ENCODE data around the gene ETV5. TPM values are rescaled to one million over a fixed set of nuclear protein-coding genes. Genes with fewer than 3 reads are reported as not detected.

The ETV5 gene
- total RNA-seq, 4 donors from 2014 or later: 9.8 to 18.3 (median 12.2) TPM

- H3K36me3 ChIP-seq: peaks cover 0 to 73% (median 0%) of the 10 kb centered on the region in 3 donors
- H3K4me1 ChIP-seq: no peaks in the 10 kb centered on the region
- H3K27me3 ChIP-seq: no peaks in the 10 kb centered on the region
- no peak for DNase-seq (ENCODE audit: low spot score in 2 of 2)
- H3K4me3 ChIP-seq: no peak overlapping the region
- no peak overlapping the region for H3K27ac ChIP-seq
- H3K9me3 ChIP-seq: no peaks in the 10 kb centered on the region
- TF ChIP-seq EP300 (IDR thresholded peaks at IDR 0.05): no peak
- no peak for TF ChIP-seq CTCF (IDR thresholded peaks at IDR 0.05)
- TF ChIP-seq POLR2A (IDR thresholded peaks at IDR 0.05): no peak
- 88% methylated on average over 12 of the region's 12 CpGs for WGBS, 2 donors
Measured at GRCh38 chr3:186053954-186054791, 54.7 kb downstream of the ETV5 start.

GRCh38 chr3:186052096-186052840, 56.6 kb downstream of the ETV5 start:
- Histone ChIP-seq H3K36me3 (peaks cover 0 to 76% (median 0%) of the 10 kb centered on the region in 3 donors), H3K4me1 (peaks cover 0 to under 1% (median 0%) of the 10 kb centered on the region in 4 donors), H3K9me3 (no peaks in the 10 kb centered on the region), H3K27me3 (no peaks in the 10 kb centered on the region), H3K4me3 (no peak overlapping the region), H3K27ac (no peak overlapping the region)
- DNase-seq (ENCODE audit: low spot score in 2 of 2): no peak
- TF ChIP-seq POLR2A (IDR thresholded peaks at IDR 0.05): no peak
- no peak for TF ChIP-seq EP300 (IDR thresholded peaks at IDR 0.05)
- no peak for TF ChIP-seq CTCF (IDR thresholded peaks at IDR 0.05)
- WGBS, 2 donors: 92 to 93% methylated on average over 7 of the region's 7 CpGs

- TF ChIP-seq EP300 (IDR thresholded peaks at IDR 0.05): no peak
- no peak for TF ChIP-seq POLR2A (IDR thresholded peaks at IDR 0.05)
- no peak for TF ChIP-seq CTCF (IDR thresholded peaks at IDR 0.05)
- Histone ChIP-seq H3K4me3 (no peak overlapping the region), H3K36me3 (peaks cover 0 to 52% (median 0%) of the 10 kb centered on the region in 3 donors), H3K9me3 (no peaks in the 10 kb centered on the region), H3K27me3 (no peaks in the 10 kb centered on the region), H3K4me1 (peaks cover 0 to 33% (median 6%) of the 10 kb centered on the region in 4 donors), H3K27ac (no peak overlapping the region)
- no peak for DNase-seq (ENCODE audit: low spot score in 2 of 2)
- WGBS, 2 donors: 98 to 99% methylated on average over 4 of the region's 4 CpGs
Measured at GRCh38 chr3:186049001-186049400, 59.9 kb downstream of the ETV5 start.

GRCh38 chr3:186048119-186048518, 60.8 kb downstream of the ETV5 start:
- Histone ChIP-seq H3K27me3 (no peaks in the 10 kb centered on the region), H3K4me3 (no peak overlapping the region), H3K9me3 (no peaks in the 10 kb centered on the region), H3K27ac (no peak overlapping the region), H3K4me1 (peaks cover 0 to 34% (median 6%) of the 10 kb centered on the region in 4 donors), H3K36me3 (peaks cover 0 to 48% (median 0%) of the 10 kb centered on the region in 3 donors)
- WGBS, 2 donors: 96 to 99% methylated on average over 3 of the region's 3 CpGs
- TF ChIP-seq POLR2A (IDR thresholded peaks at IDR 0.05) (no peak), EP300 (IDR thresholded peaks at IDR 0.05) (no peak), CTCF (IDR thresholded peaks at IDR 0.05) (no peak)
- no peak for DNase-seq (ENCODE audit: low spot score in 2 of 2)

GRCh38 chr3:186046838-186047237, 62.1 kb downstream of the ETV5 start:
- TF ChIP-seq EP300 (IDR thresholded peaks at IDR 0.05): no peak
- no peak for TF ChIP-seq POLR2A (IDR thresholded peaks at IDR 0.05)
- no peak for TF ChIP-seq CTCF (IDR thresholded peaks at IDR 0.05)
- no peak for DNase-seq (ENCODE audit: low spot score in 2 of 2)
- Histone ChIP-seq H3K27ac (no peak overlapping the region), H3K9me3 (no peaks in the 10 kb centered on the region), H3K36me3 (peaks cover 0 to 43% (median 0%) of the 10 kb centered on the region in 3 donors), H3K4me3 (no peak overlapping the region), H3K27me3 (no peaks in the 10 kb centered on the region), H3K4me1 (peaks cover 0 to 34% (median 6%) of the 10 kb centered on the region in 4 donors)
- 49 to 60% methylated on average over 5 of the region's 5 CpGs for WGBS, 2 donors

Measured in tibial nerve (tissue), 4 donors.